ENCODE data around the gene RAB11FIP2.

RAB11FIP2 gene

GRCh38 chr10:118034791-118035261, 11.9 kb downstream of the RAB11FIP2 start:
- no peak for DNase-seq

GRCh38 chr10:118033905-118034304, 12.8 kb downstream of the RAB11FIP2 start:
- no peak for DNase-seq

GRCh38 chr10:118032564-118032963, 14.2 kb downstream of the RAB11FIP2 start:
- DNase-seq, result no peak

GRCh38 chr10:118031351-118032075, 15.2 kb downstream of the RAB11FIP2 start:
- no peak for DNase-seq

GRCh38 chr10:118028619-118029018, 18.1 kb downstream of the RAB11FIP2 start:
- DNase-seq, result no peak

- no peak for DNase-seq
Measured at GRCh38 chr10:118027397-118027796, 19.3 kb downstream of the RAB11FIP2 start.

GRCh38 chr10:118026936-118027335, 19.8 kb downstream of the RAB11FIP2 start:
- DNase-seq, result no peak

- no peak for DNase-seq
Measured at GRCh38 chr10:118020365-118020764, 26.4 kb downstream of the RAB11FIP2 start.

- DNase-seq, result no peak
Measured at GRCh38 chr10:118017850-118018249, 28.9 kb downstream of the RAB11FIP2 start.

- no peak for DNase-seq
Measured at GRCh38 chr10:118017071-118017740, 29.5 kb downstream of the RAB11FIP2 start.

GRCh38 chr10:118012952-118013525, 33.7 kb downstream of the RAB11FIP2 start:
- no peak for DNase-seq

- no peak for DNase-seq
Measured at GRCh38 chr10:118007773-118008172, 39.0 kb downstream of the RAB11FIP2 start.

- no peak for DNase-seq
Measured at GRCh38 chr10:118003126-118003525, 43.6 kb downstream of the RAB11FIP2 start.

GRCh38 chr10:118002581-118002980, 44.2 kb downstream of the RAB11FIP2 start:
- no peak for DNase-seq

- DNase-seq, result no peak
Measured at GRCh38 chr10:117997673-117998072, 49.1 kb downstream of the RAB11FIP2 start.

- DNase-seq, result no peak
Measured at GRCh38 chr10:117996709-117997108, 50.0 kb downstream of the RAB11FIP2 start.

GRCh38 chr10:117994771-117995170, 52.0 kb downstream of the RAB11FIP2 start:
- no peak for DNase-seq

- DNase-seq, result no peak
Measured at GRCh38 chr10:117993166-117993565, 53.6 kb downstream of the RAB11FIP2 start.

GRCh38 chr10:117991701-117992100, 55.0 kb downstream of the RAB11FIP2 start:
- no peak for DNase-seq

- no peak for DNase-seq
Measured at GRCh38 chr10:117989962-117990361, 56.8 kb downstream of the RAB11FIP2 start.

- no peak for DNase-seq
Measured at GRCh38 chr10:117988814-117989213, 57.9 kb downstream of the RAB11FIP2 start.

GRCh38 chr10:117987244-117987909, 59.4 kb downstream of the RAB11FIP2 start:
- no peak for DNase-seq

- DNase-seq, result no peak
Measured at GRCh38 chr10:117983961-117984360, 62.8 kb downstream of the RAB11FIP2 start.

All from activated naive CD4-positive, alpha-beta T cell (primary cell).